Activated T-cell treated with anti-CD3 and anti-CD28 coated beads, Interleukin-2, amount 50 U/mL, for 72 hours (primary cell): ENCODE measurements around the gene SAMD4A. TPM values are rescaled to one million over a fixed set of nuclear protein-coding genes. Genes with fewer than 3 reads are reported as not detected.
"Not testable (repeated sequence)": the region's sequence is repeated elsewhere in the genome, so short reads cannot be mapped to it uniquely, and the experiment has no call there.

Experiments
- ATAC-seq, 2 donors: fragments of 150-1000 bp; cut with Tn5 transposase; replicated peaks in 1 of 2; 2 replicates each; pipeline ENCODE4 v1.10.0; 2021; ENCODE audit warnings: moderate library complexity in 2 of 2, mild to moderate bottlenecking in 1 of 2
- DNase-seq, 2 donors: peaks; one replicate each; pipeline ENCODE4 v3.0.0; 2021 to 2022; ENCODE audit warnings: mixed read lengths in 1 of 2
- H3K27ac Mint-ChIP-seq: one replicate; pipeline ENCODE4 v1.8.0; 2022; ENCODE audit warnings: mild to moderate bottlenecking, moderate library complexity, mixed read lengths
- H3K27me3 Mint-ChIP-seq: one replicate; pipeline ENCODE4 v1.8.0; 2022; ENCODE audit warnings: low read depth, mixed read lengths
- H3K36me3 Mint-ChIP-seq, 2 donors: one replicate each; pipeline ENCODE4 v1.8.0; 2022; ENCODE audit warnings: mixed read lengths in 2 of 2, mild to moderate bottlenecking in 1 of 2; ENCODE audit not compliant: insufficient read depth in 2 of 2
- H3K4me1 Mint-ChIP-seq: one replicate; pipeline ENCODE4 v1.8.0; 2022; ENCODE audit warnings: low read depth, mixed read lengths
- H3K4me3 Mint-ChIP-seq, 2 donors: one replicate each; pipeline ENCODE4 v1.8.0; 2022; ENCODE audit warnings: mild to moderate bottlenecking in 2 of 2, mixed read lengths in 2 of 2, moderate library complexity in 2 of 2
- H3K9me3 Mint-ChIP-seq, 2 donors: one replicate each; pipeline ENCODE4 v1.8.0; 2022; ENCODE audit warnings: mixed read lengths in 2 of 2
- total RNA-seq, 2 donors: library from RNA; stranded (reverse); gene quantifications; one replicate each; pipeline ENCODE4 v1.2.3, GENCODE V29; 2022

Gene SAMD4A
- total RNA-seq, 2 donors from 2014 or later = 8.2 to 10.1 TPM

- H3K4me3 Mint-ChIP-seq = peak overlapping the region in 1 of 2 donors; percentile 57
- no peak for DNase-seq
These were observed 43.4 kb downstream of the SAMD4A start for GRCh38 chr14:54610051-54610977.

GRCh38 chr14:54614296-54614695 lies 47.4 kb downstream of the SAMD4A start:
- H3K27me3 Mint-ChIP-seq = no peaks in the 10 kb centered on the region
- no peak for ATAC-seq
- H3K4me1 Mint-ChIP-seq = peaks cover 13% of the 10 kb centered on the region

More at GRCh38 chr14:54610051-54610977, 43.4 kb downstream of the SAMD4A start:
- H3K36me3 Mint-ChIP-seq = no peaks in the 10 kb centered on the region
- no peak overlapping the region for H3K27ac Mint-ChIP-seq
- peaks cover 4% of the 10 kb centered on the region for H3K4me1 Mint-ChIP-seq
- no peaks in the 10 kb centered on the region for H3K9me3 Mint-ChIP-seq
- H3K27me3 Mint-ChIP-seq = peaks cover 7% of the 10 kb centered on the region
- ATAC-seq = no peak

GRCh38 chr14:54617467-54617866 lies 50.5 kb downstream of the SAMD4A start:
- peaks cover 18% of the 10 kb centered on the region for H3K4me1 Mint-ChIP-seq
- no peak overlapping the region for H3K27ac Mint-ChIP-seq
- no peak overlapping the region for H3K4me3 Mint-ChIP-seq
- H3K27me3 Mint-ChIP-seq = no peaks in the 10 kb centered on the region
- H3K36me3 Mint-ChIP-seq = peaks cover 1% of the 10 kb centered on the region in 2 donors
- no peak for DNase-seq
- H3K9me3 Mint-ChIP-seq = no peaks in the 10 kb centered on the region
- peak; percentile 76 to 85 for ATAC-seq

More at GRCh38 chr14:54614296-54614695, 47.4 kb downstream of the SAMD4A start:
- Mint-ChIP-seq H3K27ac (no peak overlapping the region), H3K4me3 (no peak overlapping the region), H3K9me3 (no peaks in the 10 kb centered on the region), H3K36me3 (peaks cover 0 to 1% of the 10 kb centered on the region in 2 donors)
- no peak for DNase-seq

- H3K9me3 Mint-ChIP-seq = peaks cover 3% of the 10 kb centered on the region in 2 donors
- H3K27me3 Mint-ChIP-seq = no peaks in the 10 kb centered on the region
- H3K4me3 Mint-ChIP-seq = no peak overlapping the region
- ATAC-seq (no peak), DNase-seq (no peak)
- peaks cover 32% of the 10 kb centered on the region for H3K4me1 Mint-ChIP-seq
- H3K36me3 Mint-ChIP-seq = peaks cover 3 to 5% of the 10 kb centered on the region in 2 donors
- no peak overlapping the region for H3K27ac Mint-ChIP-seq
These were observed 54.8 kb downstream of the SAMD4A start for GRCh38 chr14:54621686-54622085.

- Mint-ChIP-seq H3K9me3 (peaks cover 3% of the 10 kb centered on the region in 2 donors), H3K27me3 (no peaks in the 10 kb centered on the region), H3K27ac (peak overlapping the region; percentile 56)
These were observed 55.4 kb downstream of the SAMD4A start for GRCh38 chr14:54622192-54622958.

GRCh38 chr14:54623279-54624004 lies 56.5 kb downstream of the SAMD4A start:
- H3K27ac Mint-ChIP-seq = peak overlapping the region; percentile 56

More at GRCh38 chr14:54622192-54622958, 55.4 kb downstream of the SAMD4A start:
- DNase-seq (peak; percentile 74 to 76), ATAC-seq (peak; percentile 94 to 97)
- peaks cover 34% of the 10 kb centered on the region for H3K4me1 Mint-ChIP-seq
- peaks cover 3 to 5% of the 10 kb centered on the region in 2 donors for H3K36me3 Mint-ChIP-seq
- peak overlapping the region in 1 of 2 donors; percentile 13 for H3K4me3 Mint-ChIP-seq

GRCh38 chr14:54624005-54624358 lies 57.1 kb downstream of the SAMD4A start:
- H3K4me3 Mint-ChIP-seq, DNase-seq, H3K27ac Mint-ChIP-seq, H3K36me3 Mint-ChIP-seq, H3K27me3 Mint-ChIP-seq, ATAC-seq, H3K9me3 Mint-ChIP-seq: not testable (repeated sequence)
- peaks cover 44% of the 10 kb centered on the region for H3K4me1 Mint-ChIP-seq

More at GRCh38 chr14:54623279-54624004, 56.5 kb downstream of the SAMD4A start:
- H3K36me3 Mint-ChIP-seq = peaks cover 3 to 5% of the 10 kb centered on the region in 2 donors
- peak overlapping the region in 1 of 2 donors; percentile 13 for H3K4me3 Mint-ChIP-seq
- peaks cover 39% of the 10 kb centered on the region for H3K4me1 Mint-ChIP-seq
- DNase-seq (no peak), ATAC-seq (no peak)
- H3K9me3 Mint-ChIP-seq = peaks cover 3% of the 10 kb centered on the region in 2 donors
- H3K27me3 Mint-ChIP-seq = no peaks in the 10 kb centered on the region

- Mint-ChIP-seq H3K9me3 (peaks cover 3% of the 10 kb centered on the region in 2 donors), H3K27ac (no peak overlapping the region), H3K4me1 (peaks cover 53% of the 10 kb centered on the region), H3K36me3 (peaks cover 3% of the 10 kb centered on the region in 2 donors), H3K4me3 (no peak overlapping the region), H3K27me3 (no peaks in the 10 kb centered on the region)
- ATAC-seq (no peak), DNase-seq (no peak)
These were observed 58.2 kb downstream of the SAMD4A start for GRCh38 chr14:54625112-54625511.

GRCh38 chr14:54627219-54627539 lies 60.3 kb downstream of the SAMD4A start:
- Mint-ChIP-seq H3K9me3 (peaks cover 3% of the 10 kb centered on the region in 2 donors), H3K4me1 (peaks cover 46% of the 10 kb centered on the region), H3K27ac (peak overlapping the region; percentile 90), H3K4me3 (peak overlapping the region; percentile 72 to 92), H3K27me3 (no peaks in the 10 kb centered on the region), H3K36me3 (peaks cover 2 to 3% of the 10 kb centered on the region in 2 donors)
- ATAC-seq (peak in 1 of 2 donors; percentile 2), DNase-seq (no peak)

- Mint-ChIP-seq H3K36me3 (peaks cover 3% of the 10 kb centered on the region in 2 donors), H3K9me3 (peaks cover 6% of the 10 kb centered on the region in 2 donors), H3K4me3 (peak overlapping the region; percentile 72 to 92), H3K27ac (peak overlapping the region; percentile 90), H3K4me1 (peaks cover 41% of the 10 kb centered on the region), H3K27me3 (no peaks in the 10 kb centered on the region)
- ATAC-seq (peak; percentile 65 to 71), DNase-seq (peak; percentile 21 to 33)
These were observed 60.8 kb downstream of the SAMD4A start for GRCh38 chr14:54627540-54628363.

- peaks cover 2 to 3% of the 10 kb centered on the region in 2 donors for H3K9me3 Mint-ChIP-seq
- no peak overlapping the region for H3K4me3 Mint-ChIP-seq
- peaks cover 29% of the 10 kb centered on the region for H3K4me1 Mint-ChIP-seq
- no peaks in the 10 kb centered on the region for H3K27me3 Mint-ChIP-seq
- DNase-seq (no peak), ATAC-seq (peak in 1 of 2 donors; percentile 29)
- peak overlapping the region; percentile 90 for H3K27ac Mint-ChIP-seq
- peaks cover 0 to 2% of the 10 kb centered on the region in 2 donors for H3K36me3 Mint-ChIP-seq
These were observed 62.3 kb downstream of the SAMD4A start for GRCh38 chr14:54629183-54629582.
